Activated CD4-positive, alpha-beta T cell treated with anti-CD3 and anti-CD28 coated beads, Interleukin-2, amount 50 U/mL, for 4 hours (primary cell): ENCODE results near the gene DAGLA.
"Not testable (repeated sequence)": the region's sequence is repeated elsewhere in the genome, so short reads cannot be mapped to it uniquely, and the experiment has no call there.

Source experiments
- DNase-seq, 2 experiments: peaks; one replicate each; pipeline ENCODE4 v3.0.0-alpha.2; 2020

Gene DAGLA, protein sequence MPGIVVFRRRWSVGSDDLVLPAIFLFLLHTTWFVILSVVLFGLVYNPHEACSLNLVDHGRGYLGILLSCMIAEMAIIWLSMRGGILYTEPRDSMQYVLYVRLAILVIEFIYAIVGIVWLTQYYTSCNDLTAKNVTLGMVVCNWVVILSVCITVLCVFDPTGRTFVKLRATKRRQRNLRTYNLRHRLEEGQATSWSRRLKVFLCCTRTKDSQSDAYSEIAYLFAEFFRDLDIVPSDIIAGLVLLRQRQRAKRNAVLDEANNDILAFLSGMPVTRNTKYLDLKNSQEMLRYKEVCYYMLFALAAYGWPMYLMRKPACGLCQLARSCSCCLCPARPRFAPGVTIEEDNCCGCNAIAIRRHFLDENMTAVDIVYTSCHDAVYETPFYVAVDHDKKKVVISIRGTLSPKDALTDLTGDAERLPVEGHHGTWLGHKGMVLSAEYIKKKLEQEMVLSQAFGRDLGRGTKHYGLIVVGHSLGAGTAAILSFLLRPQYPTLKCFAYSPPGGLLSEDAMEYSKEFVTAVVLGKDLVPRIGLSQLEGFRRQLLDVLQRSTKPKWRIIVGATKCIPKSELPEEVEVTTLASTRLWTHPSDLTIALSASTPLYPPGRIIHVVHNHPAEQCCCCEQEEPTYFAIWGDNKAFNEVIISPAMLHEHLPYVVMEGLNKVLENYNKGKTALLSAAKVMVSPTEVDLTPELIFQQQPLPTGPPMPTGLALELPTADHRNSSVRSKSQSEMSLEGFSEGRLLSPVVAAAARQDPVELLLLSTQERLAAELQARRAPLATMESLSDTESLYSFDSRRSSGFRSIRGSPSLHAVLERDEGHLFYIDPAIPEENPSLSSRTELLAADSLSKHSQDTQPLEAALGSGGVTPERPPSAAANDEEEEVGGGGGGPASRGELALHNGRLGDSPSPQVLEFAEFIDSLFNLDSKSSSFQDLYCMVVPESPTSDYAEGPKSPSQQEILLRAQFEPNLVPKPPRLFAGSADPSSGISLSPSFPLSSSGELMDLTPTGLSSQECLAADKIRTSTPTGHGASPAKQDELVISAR

GRCh38 chr11:61679893-61680621 is at the start of gene DAGLA:
TSS of gene DAGLA (plus strand) at chr11:61680391. CDS start at chr11:61720156, 39,765 bp downstream.
- peak; percentile 66 for DNase-seq

- DNase-seq: no peak
Measured at GRCh38 chr11:61632096-61632495, 48.1 kb upstream of the DAGLA start.

- DNase-seq: no peak
Measured at GRCh38 chr11:61635304-61635703, 44.9 kb upstream of the DAGLA start.

- no peak for DNase-seq
Measured at GRCh38 chr11:61635787-61636186, 44.4 kb upstream of the DAGLA start.

GRCh38 chr11:61636676-61637075 is 43.5 kb upstream of the DAGLA start:
- no peak for DNase-seq

GRCh38 chr11:61637277-61637676 is 42.9 kb upstream of the DAGLA start:
- DNase-seq: no peak

DNA sequence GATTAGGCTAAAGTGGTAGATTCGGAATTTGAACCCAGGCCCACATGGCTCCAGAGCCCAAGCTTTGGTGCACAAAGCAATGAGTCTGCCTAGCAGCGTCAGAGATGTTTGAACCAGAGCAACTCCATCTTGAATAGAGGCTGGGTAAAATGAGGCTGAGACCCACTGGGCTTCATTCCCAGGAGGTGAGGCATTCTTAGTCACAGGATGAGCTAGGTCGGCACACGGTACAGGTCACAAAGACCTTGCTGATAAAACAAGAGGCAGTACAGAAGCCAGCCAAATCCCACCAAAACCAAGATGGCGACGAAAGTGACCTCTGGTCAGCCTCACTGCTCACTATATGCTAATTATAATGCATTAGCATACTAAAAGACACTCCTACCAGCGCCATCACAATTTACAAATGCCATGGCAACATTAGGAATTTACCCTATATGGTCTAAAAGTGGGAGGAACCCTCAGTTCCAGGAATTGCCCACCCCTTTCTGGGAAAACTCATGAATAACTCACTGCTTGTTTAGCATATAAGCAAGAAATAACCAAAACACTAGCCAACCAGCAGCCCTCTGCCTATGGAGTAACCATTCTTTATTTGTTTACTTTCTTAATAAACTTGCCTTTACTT is 40.3 kb upstream of the DAGLA start:
- DNase-seq: no peak

DNA sequence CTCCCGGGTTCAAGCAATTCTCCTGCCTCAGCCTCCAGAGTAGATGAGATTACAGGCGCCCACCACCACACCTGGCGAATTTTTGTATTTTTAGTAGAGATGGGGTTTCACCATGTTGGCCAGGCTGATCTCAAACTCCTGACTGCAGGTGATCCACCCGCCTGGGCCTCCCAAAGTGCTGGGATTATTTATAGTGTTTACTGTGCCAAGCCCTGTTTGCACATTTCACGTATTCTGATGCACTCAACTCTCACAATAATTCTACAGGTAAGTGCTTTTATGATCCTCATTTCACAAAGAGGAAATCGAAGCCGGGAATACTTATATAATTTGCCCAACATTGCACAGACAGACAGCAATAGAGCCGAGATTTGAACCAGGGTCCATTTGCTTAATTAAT is 38.0 kb upstream of the DAGLA start:
- DNase-seq: no peak

GRCh38 chr11:61645179-61645868 is 34.9 kb upstream of the DAGLA start:
- no peak for DNase-seq

DNA sequence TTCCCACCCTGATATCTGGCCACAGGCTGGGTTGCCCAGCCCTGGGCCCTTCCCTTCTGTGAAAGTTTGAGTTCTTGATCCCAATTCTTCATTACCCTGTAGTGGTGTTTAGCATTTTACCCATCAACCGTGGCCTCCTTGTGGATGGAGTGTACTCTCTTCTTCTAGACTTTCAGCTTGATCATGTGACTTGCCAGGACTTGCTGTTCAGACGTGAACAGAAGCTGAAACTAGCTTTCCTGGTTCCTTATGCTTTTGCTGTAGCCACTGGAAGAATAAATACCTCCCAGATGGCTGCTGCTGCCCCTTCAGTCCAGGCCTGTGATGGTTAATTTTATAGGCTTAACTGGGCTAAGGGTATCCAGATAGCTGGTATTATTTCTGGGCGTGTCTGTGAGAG is 32.7 kb upstream of the DAGLA start:
- no peak for DNase-seq

GRCh38 chr11:61650781-61651571 is 29.2 kb upstream of the DAGLA start:
- DNase-seq: no peak

DNA sequence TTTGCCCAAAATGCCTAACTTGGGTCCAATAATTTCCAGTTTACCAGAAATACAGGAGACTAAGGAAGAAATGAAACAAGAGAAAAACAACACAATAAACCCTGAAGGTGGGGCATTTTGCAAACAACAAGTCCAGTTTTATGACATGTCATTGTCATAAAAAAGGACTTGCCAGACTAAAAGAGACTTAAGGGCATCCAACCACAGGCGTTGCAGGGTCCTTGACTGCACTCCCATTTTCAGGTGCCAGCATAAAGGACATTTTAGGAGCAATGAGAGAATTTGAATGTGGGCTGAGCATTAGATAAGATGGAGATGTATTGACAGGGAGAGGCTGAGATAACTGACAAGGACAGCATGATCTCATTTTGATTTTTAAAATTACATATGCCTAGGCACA is 28.1 kb upstream of the DAGLA start:
- DNase-seq: no peak

- DNase-seq: no peak
Measured at GRCh38 chr11:61654397-61654829, 25.8 kb upstream of the DAGLA start.

DNA sequence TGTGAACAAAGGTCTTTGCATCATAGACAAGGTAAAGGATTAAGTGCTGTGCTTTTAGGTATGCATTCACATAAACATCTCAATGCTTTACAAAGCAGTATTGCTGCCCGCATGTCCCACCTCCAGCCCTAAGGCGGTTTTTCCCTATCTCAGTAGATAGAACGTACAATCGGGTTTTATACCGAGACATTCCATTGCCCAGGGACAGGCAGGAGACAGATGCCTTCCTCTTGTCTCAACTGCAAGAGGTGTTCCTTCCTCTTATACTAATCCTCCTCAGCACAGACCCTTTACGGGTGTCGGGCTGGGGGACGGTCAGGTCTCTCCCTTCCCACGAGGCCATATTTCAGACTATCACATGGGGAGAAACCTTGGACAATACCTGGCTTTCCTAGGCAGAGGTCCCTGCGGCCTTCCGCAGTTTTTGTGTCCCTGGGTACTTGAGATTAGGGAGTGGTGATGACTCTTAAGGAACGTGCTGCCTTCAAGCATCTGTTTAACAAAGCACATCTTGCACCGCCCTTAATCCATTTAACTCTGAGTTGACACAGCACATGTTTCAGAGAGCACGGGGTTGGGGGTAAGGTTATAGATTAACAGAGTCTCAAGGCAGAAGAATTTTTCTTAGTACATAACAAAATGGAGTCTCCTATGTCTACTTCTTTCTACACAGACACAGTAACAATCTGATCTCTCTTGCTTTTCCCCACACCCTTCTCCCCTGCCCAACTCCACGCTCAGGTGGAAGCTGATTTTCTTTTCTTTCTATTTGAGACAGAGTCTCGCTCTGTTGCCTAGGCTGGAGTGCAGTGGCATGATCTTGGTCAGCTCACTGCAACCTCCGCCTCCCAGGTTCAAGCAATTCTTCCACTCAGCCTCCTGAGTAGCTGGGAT is 24.7 kb upstream of the DAGLA start:
- not testable (repeated sequence) for DNase-seq

DNA sequence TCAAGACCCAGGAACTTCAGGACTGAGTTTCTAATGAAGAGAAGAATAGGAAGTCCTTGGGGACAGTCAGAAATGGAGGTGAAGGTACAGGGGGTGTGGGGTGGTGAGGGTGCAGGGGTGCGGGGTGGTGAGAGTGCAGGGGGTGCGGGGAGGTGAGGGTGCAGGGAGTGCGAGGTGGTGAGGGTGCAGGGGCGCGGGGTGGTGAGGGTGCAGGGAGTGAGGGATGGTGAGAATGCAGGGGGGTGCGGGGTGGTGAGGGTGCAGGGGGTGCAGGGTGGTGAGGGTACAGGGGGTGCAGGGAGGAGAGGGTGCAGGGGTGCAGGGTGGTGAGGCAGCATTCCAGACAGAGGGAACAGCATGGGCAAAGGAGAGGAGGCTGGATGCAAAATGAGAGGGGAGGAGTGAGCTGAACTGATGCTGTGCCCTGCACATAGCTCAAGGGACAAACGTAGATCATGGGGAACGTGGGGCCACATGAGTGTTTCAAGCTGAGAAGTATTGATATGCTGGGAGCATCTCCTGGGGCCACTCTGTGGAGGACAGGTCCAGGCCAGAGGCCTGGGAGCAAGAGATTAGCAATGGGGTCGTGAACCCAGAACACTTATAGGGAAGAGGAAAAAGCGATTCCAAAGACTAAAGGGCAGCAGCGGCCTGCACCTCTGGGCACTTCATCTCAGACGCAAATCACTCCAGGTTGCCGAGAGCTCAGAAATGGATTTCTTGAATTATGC is 23.7 kb upstream of the DAGLA start:
- no peak for DNase-seq

- DNase-seq: no peak
Measured at GRCh38 chr11:61657566-61658290, 22.5 kb upstream of the DAGLA start.

DNA sequence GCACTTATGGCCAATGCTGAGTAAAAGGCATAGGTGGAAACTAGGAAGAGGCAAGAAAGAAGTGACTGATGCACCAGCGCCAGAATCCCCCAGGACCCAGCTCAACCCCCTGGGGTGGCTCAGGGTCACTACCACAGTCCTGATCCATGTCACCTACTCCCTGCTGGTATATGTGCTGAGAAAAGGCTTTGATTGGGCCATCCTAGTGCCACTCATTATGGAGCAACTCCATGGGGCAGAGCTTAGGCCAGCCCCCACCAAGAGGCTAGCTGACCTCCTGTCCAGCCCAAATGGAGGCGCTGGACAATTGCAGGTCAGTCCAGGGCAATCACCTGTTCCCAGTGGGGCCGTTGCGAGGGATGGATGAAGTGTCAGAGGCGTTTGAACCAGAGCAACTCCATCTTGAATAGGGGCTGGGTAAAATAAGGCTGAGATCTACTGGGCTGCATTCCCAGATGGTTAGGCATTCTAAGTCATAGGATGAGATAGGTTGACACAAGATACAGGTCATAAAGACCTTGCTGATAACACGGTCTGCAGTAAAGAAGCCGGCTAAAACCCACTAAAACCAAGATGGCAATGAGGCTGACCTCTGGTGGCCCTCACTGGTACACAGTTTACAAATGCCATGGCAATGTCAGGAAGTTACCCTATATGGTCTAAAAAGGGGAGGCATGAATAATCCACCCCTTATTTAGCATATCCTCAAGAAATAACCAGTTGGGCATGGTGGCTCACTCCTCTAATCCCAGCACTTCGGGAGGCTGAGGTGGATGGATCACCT is 20.6 kb upstream of the DAGLA start:
- DNase-seq: no peak

- DNase-seq: not testable (repeated sequence)
Measured at GRCh38 chr11:61660997-61661396, 19.2 kb upstream of the DAGLA start.
